A549 (cell line): ENCODE results near the gene WDR45B. TPM values are rescaled to one million over a fixed set of nuclear protein-coding genes. Genes with fewer than 3 reads are reported as not detected.

ENCODE experiments used
- ATAC-seq, 2 experiments: fragments of 200-7000 bp in 1 of 2; fragments of >200 bp in 1 of 2; cut with Nextera tagmentation in 1 of 2; cut with Tn5 transposase in 1 of 2; 3 replicates each; pipeline versions ENCODE4 v1.8.0 to v1.9.1; 2018 to 2020; ENCODE audit warnings: mild to moderate bottlenecking in 1 of 2, moderate library complexity in 1 of 2
- CTCF ChIA-PET: fragments of 300-600 bp; sonication (Branson Sonifier 250); formaldehyde crosslinking; extraction: SDS; loops from one replicate; lab custom pipeline; 2021; ENCODE audit warnings: antibody characterized with exemption, inconsistent platforms; lab: Yijun Ruan, JAX
- POLR2A ChIA-PET: fragments of 350-600 bp; formaldehyde crosslinking; extraction: SDS; loops from one replicate; lab custom pipeline; 2021; ENCODE audit warnings: antibody characterized with exemption, inconsistent platforms; lab: Yijun Ruan, JAX
- DNase-seq, 2 experiments: peaks; one replicate each; pipeline versions ENCODE4 v3.0.0 to v3.0.0-alpha.2; 2011 to 2016; ENCODE audit warnings: low read depth in 1 of 2, low spot score in 1 of 2
- FAIRE-seq: peaks from 2 replicates; lab custom pipeline; 2011; peaks lifted over from hg19 to GRCh38; lab: Jason Lieb, UNC
- H3K27ac ChIP-seq, 2 experiments: fragments of >200 bp; sonication (Bioruptor Twin); formaldehyde crosslinking; 3 replicates each; pipeline ENCODE4 v1.5.1; 2016 to 2017
- H3K4me1 ChIP-seq: fragments of >200 bp; sonication (Bioruptor Twin); formaldehyde crosslinking; 3 replicates; pipeline ENCODE4 v1.6.1; 2016
- H3K4me2 ChIP-seq: fragments of >200 bp; sonication (Bioruptor Twin); formaldehyde crosslinking; 3 replicates; pipeline ENCODE4 v1.6.1; 2016
- H3K4me3 ChIP-seq: fragments of >200 bp; sonication (Bioruptor Twin); formaldehyde crosslinking; 3 replicates; pipeline ENCODE4 v1.5.1; 2016
- H3K9me3 ChIP-seq: fragments of >200 bp; sonication (Bioruptor Twin); formaldehyde crosslinking; 3 replicates; pipeline ENCODE4 v1.6.1; 2016
- ATOH8 ChIP-seq: fragments of 250-450 bp; sonication (Bioruptor Pico); IDR thresholded peaks from 2 replicates; pipeline ENCODE4 v1.5.0; 2020; ENCODE audit warnings: low read depth, mild to moderate bottlenecking, moderate library complexity
- CBX2 ChIP-seq: fragments of 200-600 bp; sonication (generic); IDR thresholded peaks from 2 replicates; pipeline ENCODE4 v1.6.1; 2016; ENCODE audit warnings: low read depth, mild to moderate bottlenecking, borderline replicate concordance
- CTCF ChIP-seq: fragments of >200 bp; sonication (Bioruptor Twin); formaldehyde crosslinking; IDR thresholded peaks from 3 replicates; pipeline ENCODE4 v1.5.1; 2016
- EHF ChIP-seq: fragments of 250-450 bp; sonication (Bioruptor Pico); IDR thresholded peaks from 2 replicates; pipeline ENCODE4 v1.5.0; 2020; ENCODE audit warnings: mild to moderate bottlenecking
- FOSB ChIP-seq: fragments of 250-450 bp; sonication (Bioruptor Pico); IDR thresholded peaks from 2 replicates; pipeline ENCODE4 v1.5.0; 2020; ENCODE audit warnings: mild to moderate bottlenecking, moderate library complexity
- FOSL2 ChIP-seq, 2 experiments: fragments of 450-650 bp in 1 of 2; fragments of >200 bp in 1 of 2; sonication (Bioruptor Twin) in 1 of 2; formaldehyde crosslinking; IDR thresholded peaks; 2 replicates each; pipeline versions ENCODE4 v1.5.0 to v1.6.1; 2016 to 2020; ENCODE audit warnings: mild to moderate bottlenecking in 1 of 2, moderate library complexity in 1 of 2
- FOXS1 ChIP-seq: fragments of 250-450 bp; sonication (Bioruptor Pico); IDR thresholded peaks from 2 replicates; pipeline ENCODE4 v1.5.0; 2020; ENCODE audit warnings: mild to moderate bottlenecking, moderate library complexity
- GATA3 ChIP-seq: IDR thresholded peaks from 2 replicates; pipeline ENCODE4 v1.6.1; 2012; ENCODE audit warnings: borderline replicate concordance
- JUN ChIP-seq, 2 experiments: fragments of >200 bp; sonication (Bioruptor Twin); formaldehyde crosslinking; IDR thresholded peaks; 2 replicates in 1 of 2; 3 replicates in 1 of 2; pipeline ENCODE4 v1.6.1; 2016 to 2017
- JUNB ChIP-seq: fragments of >200 bp; sonication (Bioruptor Twin); formaldehyde crosslinking; IDR thresholded peaks from 2 replicates; pipeline ENCODE4 v1.6.1; 2016
- KDM5A ChIP-seq: fragments of 200-600 bp; sonication (generic); IDR thresholded peaks from 2 replicates; pipeline ENCODE4 v1.6.1; 2016; ENCODE audit warnings: antibody characterized with exemption, mild to moderate bottlenecking
- MYC ChIP-seq: IDR thresholded peaks from 2 replicates; pipeline ENCODE4 v1.6.1; 2012; ENCODE audit warnings: mild to moderate bottlenecking, inconsistent platforms, low read length, improper control_type of control experiment, borderline replicate concordance
- NFE2L2 ChIP-seq: fragments of 150-350 bp; conservative IDR thresholded peaks from 2 replicates; pipeline ENCODE4 v1.6.1; 2014; ENCODE audit warnings: low read length
- PHF8 ChIP-seq: fragments of 200-600 bp; sonication (generic); IDR thresholded peaks from 2 replicates; pipeline ENCODE4 v1.6.1; 2016; ENCODE audit warnings: low read depth, mild to moderate bottlenecking, antibody characterized with exemption, moderate library complexity, borderline replicate concordance
- POLR2AphosphoS2 ChIP-seq: conservative IDR thresholded peaks from 2 replicates; pipeline ENCODE4 v1.6.1; 2012; ENCODE audit warnings: low read length, improper control_type of control experiment, inconsistent platforms
- RAD21 ChIP-seq, 2 experiments: fragments of >200 bp in 1 of 2; sonication (Bioruptor Twin) in 1 of 2; formaldehyde crosslinking in 1 of 2; IDR thresholded peaks in 1 of 2; conservative IDR thresholded peaks in 1 of 2; 2 replicates in 1 of 2; 3 replicates in 1 of 2; pipeline ENCODE4 v1.6.1; 2012 to 2018; ENCODE audit warnings: inconsistent platforms in 1 of 2
- RFX5 ChIP-seq: fragments of 450-650 bp; IDR thresholded peaks from 2 replicates; pipeline ENCODE4 v1.7.1; 2014; ENCODE audit warnings: antibody characterized with exemption, mild to moderate bottlenecking, moderate library complexity
- TFCP2L1 ChIP-seq: fragments of 250-450 bp; sonication (Bioruptor Pico); IDR thresholded peaks from 2 replicates; pipeline ENCODE4 v1.5.0; 2021; ENCODE audit warnings: mild to moderate bottlenecking
- TP53 ChIP-seq: fragments of 250-450 bp; sonication (Bioruptor Pico); IDR thresholded peaks from 2 replicates; pipeline ENCODE4 v1.5.0; 2021; ENCODE audit warnings: mild to moderate bottlenecking, moderate library complexity
- ZC3H11A ChIP-seq: fragments of 450-650 bp; IDR thresholded peaks from 2 replicates; pipeline ENCODE4 v1.6.1; 2014; ENCODE audit warnings: antibody characterized with exemption, mild to moderate bottlenecking
- ZFP36 ChIP-seq: fragments of 450-650 bp; IDR thresholded peaks from 2 replicates; pipeline ENCODE4 v1.6.1; 2014; ENCODE audit warnings: borderline replicate concordance; ENCODE audit not compliant: partially characterized antibody
- ZNF302 ChIP-seq: fragments of 250-450 bp; sonication (Bioruptor Pico); IDR thresholded peaks from 2 replicates; pipeline ENCODE4 v1.9.0; 2021; ENCODE audit warnings: inconsistent platforms, mild to moderate bottlenecking, moderate library complexity
- ZSCAN20 ChIP-seq: fragments of 250-450 bp; sonication (Bioruptor Pico); IDR thresholded peaks from 2 replicates; pipeline ENCODE4 v1.8.0; 2022; ENCODE audit warnings: mild to moderate bottlenecking, moderate library complexity
- WGBS: methylation state at CpG from one replicate; pipeline ENCODE4 v1.1.6; 2017; ENCODE audit errors: missing lambda C conversion rate; 5-methylcytosine and 5-hydroxymethylcytosine counted together
- polyA plus RNA-seq, 4 experiments: library from polyadenylated mRNA; depleted of rRNA in 3 of 4; stranded (reverse); fragments of >200 nt; fragmentation: RNase III in 1 of 4; extraction: RNeasy Plus Mini Kit Qiagen cat#74134 plus additional on column Dnase treatment in 1 of 4; gene quantifications; 2 replicates in 3 of 4; 3 replicates in 1 of 4; pipeline ENCODE4 v1.2.3, GENCODE V29; 2011 to 2017
- TF ChIP-seq, protein P1 (sequence below): fragments of >200 bp; sonication (Bioruptor Twin); formaldehyde crosslinking; IDR thresholded peaks from 2 replicates; pipeline ENCODE4 v1.6.1; 2016
- TF ChIP-seq, protein P2 (sequence below): fragments of 450-650 bp; IDR thresholded peaks from 2 replicates; pipeline ENCODE4 v1.6.1; 2014; ENCODE audit warnings: antibody characterized with exemption

Gene WDR45B
- polyA plus RNA-seq, 2 of the 4 experiments (the other 2 are of a cell fraction) = 88.2 to 124 TPM

- WGBS = 84% methylated on average over 8 of the region's 8 CpGs
- H3K4me3 ChIP-seq = no peak overlapping the region
- ChIA-PET POLR2A (no interaction called here), CTCF (interaction anchor here (0.7 to 7.7 kb wide), 4 partner anchors 8 to 311 kb away, joined by 4 to 62 read pairs (median 9); no protein-coding TSS in a partner anchor)
- H3K4me1 ChIP-seq = peaks cover 32% of the 10 kb centered on the region
- peaks cover 1% of the 10 kb centered on the region; the same call in 2 of the 3 replicates for H3K9me3 ChIP-seq
- no peak for TF ChIP-seq NFE2L2
- TF ChIP-seq GATA3 = no peak
- TF ChIP-seq TFCP2L1 (CRISPR knock-in tag) = no peak
- TF ChIP-seq, protein P1, sequence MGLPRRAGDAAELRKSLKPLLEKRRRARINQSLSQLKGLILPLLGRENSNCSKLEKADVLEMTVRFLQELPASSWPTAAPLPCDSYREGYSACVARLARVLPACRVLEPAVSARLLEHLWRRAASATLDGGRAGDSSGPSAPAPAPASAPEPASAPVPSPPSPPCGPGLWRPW = no peak
- no peak for DNase-seq
- no peak for FAIRE-seq
- ATAC-seq = peak in 1 of 2 experiments; percentile 14; a peak in 3 of 6 replicates
- H3K4me2 ChIP-seq = no peak overlapping the region
- H3K27ac ChIP-seq = peak overlapping the region; percentile 39 to 89; a peak in 3 of 6 replicates
Observed at GRCh38 chr17:82689077-82689476, 40.8 kb upstream of the WDR45B start.

DNA sequence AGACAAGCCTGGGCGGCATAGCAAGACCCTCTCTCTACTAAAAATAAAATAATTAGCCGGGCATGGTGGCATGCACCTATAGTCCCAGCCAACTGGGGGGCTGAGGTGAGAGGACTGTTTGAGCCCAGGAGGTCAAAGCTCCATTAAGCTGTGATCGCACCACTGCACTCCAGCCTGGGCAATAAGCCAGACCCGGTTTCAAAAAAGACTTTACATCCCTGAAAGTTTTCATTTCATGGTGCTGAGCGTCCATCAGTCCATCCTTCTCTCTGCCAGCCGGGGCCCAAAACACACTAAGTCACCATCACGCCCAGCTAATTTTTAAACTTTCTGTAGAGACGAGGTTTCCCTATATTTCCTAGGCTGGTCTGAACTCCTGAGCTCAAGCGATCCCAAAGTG, 39.6 kb upstream of the WDR45B start:
- WGBS = 90% methylated on average over 9 of the region's 9 CpGs
- CTCF ChIA-PET = interaction anchor here (0.8 to 7.7 kb wide), 6 partner anchors 9 to 133 kb away, joined by 3 to 62 read pairs (median 6); no protein-coding TSS in a partner anchor

GRCh38 chr17:82687375-82687861, 39.2 kb upstream of the WDR45B start:
- peak; percentile 83 for DNase-seq
- POLR2A ChIA-PET = interaction anchor here (1.1 kb wide), 1 partner anchor 19 kb away, joined by 3 read pairs; no protein-coding TSS in a partner anchor
- peak; percentile 99 for FAIRE-seq
- peak overlapping the region; percentile 87 to 89 for H3K27ac ChIP-seq
- peaks cover 41% of the 10 kb centered on the region for H3K4me1 ChIP-seq
- H3K4me3 ChIP-seq = 0 out of 3 replicates have a peak overlapping the region, but pooled peaks have one; percentile 2
- peak; percentile 48 to 75; a peak in 5 of 6 replicates for ATAC-seq
- 42% methylated on average over 10 of the region's 10 CpGs for WGBS
- H3K4me2 ChIP-seq = peak overlapping the region; percentile 85
- CTCF ChIA-PET = interaction anchor here (0.8 to 7.7 kb wide), 6 partner anchors 10 to 133 kb away, joined by 3 to 62 read pairs (median 6); no protein-coding TSS in a partner anchor
- peaks cover 3% of the 10 kb centered on the region; the same call in 1 of the 3 replicates for H3K9me3 ChIP-seq
- no peak for TF ChIP-seq KDM5A
- TF ChIP-seq CTCF = no peak
- TF ChIP-seq EHF (CRISPR knock-in tag) = 0 out of 2 replicates have a peak, but pooled peaks have one; percentile 63
- peak; percentile 48; the same call in 1 of the 2 replicates for TF ChIP-seq ZNF302
- TF ChIP-seq JUNB = no peak
- 0 out of 2 replicates have a peak, but pooled peaks have one; percentile 29 for TF ChIP-seq FOSB (CRISPR knock-in tag)
- no peak for TF ChIP-seq FOSL2 (IDR thresholded peaks at IDR 0.05)
- peak; percentile 86 for TF ChIP-seq FOSL2 (CRISPR knock-in tag; IDR thresholded peaks at IDR 0.05)
- no peak for TF ChIP-seq GATA3
- no peak for TF ChIP-seq ATOH8 (CRISPR knock-in tag)
- TF ChIP-seq CBX2 = no peak
- no peak for TF ChIP-seq MYC
- no peak for TF ChIP-seq POLR2AphosphoS2
- TF ChIP-seq, protein P2, sequence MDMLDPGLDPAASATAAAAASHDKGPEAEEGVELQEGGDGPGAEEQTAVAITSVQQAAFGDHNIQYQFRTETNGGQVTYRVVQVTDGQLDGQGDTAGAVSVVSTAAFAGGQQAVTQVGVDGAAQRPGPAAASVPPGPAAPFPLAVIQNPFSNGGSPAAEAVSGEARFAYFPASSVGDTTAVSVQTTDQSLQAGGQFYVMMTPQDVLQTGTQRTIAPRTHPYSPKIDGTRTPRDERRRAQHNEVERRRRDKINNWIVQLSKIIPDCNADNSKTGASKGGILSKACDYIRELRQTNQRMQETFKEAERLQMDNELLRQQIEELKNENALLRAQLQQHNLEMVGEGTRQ = no peak
- TF ChIP-seq RAD21 (conservative IDR thresholded peaks at IDR 0.05 in 1 of 2, IDR thresholded peaks at IDR 0.05 in 1 of 2) = peak in 1 of 2 experiments; percentile 15; a peak in 1 of 5 replicates
- no peak for TF ChIP-seq ZFP36
- TF ChIP-seq ZSCAN20 = no peak
- TF ChIP-seq FOXS1 = 0 out of 2 replicates have a peak, but pooled peaks have one; percentile 23
- no peak for TF ChIP-seq TFCP2L1 (CRISPR knock-in tag)
- TF ChIP-seq RFX5 = no peak
- 0 out of 2 replicates have a peak, but pooled peaks have one; percentile 4 for TF ChIP-seq ZC3H11A
- TF ChIP-seq JUN (IDR thresholded peaks at IDR 0.05) = peak in 1 of 2 experiments; percentile 65; a peak in 1 of 5 replicates

More for the DNA sequence above, 39.6 kb upstream of the WDR45B start:
- Histone ChIP-seq H3K27ac (peak overlapping the region; percentile 87 to 89), H3K4me1 (peaks cover 41% of the 10 kb centered on the region), H3K4me3 (no peak overlapping the region), H3K4me2 (peak overlapping the region; percentile 85), H3K9me3 (0 out of 3 replicates have a peak, but pooled peaks cover under 1% of the 10 kb centered on the region)
- TF ChIP-seq ZFP36 (no peak), PHF8 (no peak), JUNB (no peak), TP53 (CRISPR knock-in tag) (no peak)
- TF ChIP-seq, protein P2 = no peak
- DNase-seq = no peak
- no peak for FAIRE-seq
- ATAC-seq = peak in 1 of 2 experiments; percentile 10; a peak in 2 of 6 replicates
- POLR2A ChIA-PET = interaction anchor here (1.1 kb wide), 1 partner anchor 19 kb away, joined by 3 read pairs; no protein-coding TSS in a partner anchor
